HUES6 (cell line): ENCODE measurements around the gene LIX1.

ENCODE experiments used
- H3K27ac ChIP-seq: 2 replicates; pipeline ENCODE4 v1.7.0; 2013; ENCODE audit warnings: low read depth, mild to moderate bottlenecking, low read length, inconsistent platforms
- H3K27me3 ChIP-seq: 2 replicates; pipeline ENCODE4 v1.6.1; 2013; ENCODE audit warnings: low read length; ENCODE audit not compliant: control insufficient read depth, insufficient read depth
- H3K36me3 ChIP-seq: 2 replicates; pipeline ENCODE4 v1.6.1; 2013; ENCODE audit warnings: low read length; ENCODE audit not compliant: control insufficient read depth, insufficient read depth
- H3K4me1 ChIP-seq: 2 replicates; pipeline ENCODE4 v1.6.1; 2013; ENCODE audit warnings: low read length; ENCODE audit not compliant: control insufficient read depth, insufficient read depth
- H3K4me3 ChIP-seq: 2 replicates; pipeline ENCODE4 v1.5.1; 2013; ENCODE audit warnings: low read depth, low read length
- H3K9ac ChIP-seq: one replicate; pipeline ENCODE4 v1.6.1; 2013; ENCODE audit warnings: mild to moderate bottlenecking, low read length
- H3K9me3 ChIP-seq: 2 replicates; pipeline ENCODE4 v1.6.1; 2013; ENCODE audit warnings: low read depth, low read length; ENCODE audit not compliant: control insufficient read depth, insufficient read depth

Gene LIX1

DNA sequence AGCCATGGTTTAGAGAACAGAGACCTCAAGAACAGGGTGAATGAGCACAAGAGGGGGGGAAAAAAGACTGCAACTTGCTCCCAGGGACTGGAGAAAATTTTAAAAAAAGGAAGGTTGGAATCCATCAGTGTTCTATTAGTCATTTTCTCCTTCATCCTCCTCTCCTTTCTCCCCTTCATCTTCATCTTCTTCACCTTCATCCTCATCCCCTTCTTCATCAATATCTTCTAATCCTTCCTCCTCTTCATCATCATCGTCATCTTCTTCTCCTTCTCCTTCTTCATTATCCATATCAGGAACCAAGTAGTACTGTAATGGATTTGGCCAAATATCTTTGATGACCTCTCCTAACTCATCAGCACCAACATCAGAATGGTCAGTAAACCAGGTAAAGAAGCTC is 86.1 kb downstream of the LIX1 start:
- H3K27me3 ChIP-seq = no peaks in the 10 kb centered on the region
- H3K36me3 ChIP-seq = no peaks in the 10 kb centered on the region
- no peaks in the 10 kb centered on the region; the same call in 1 of the 2 replicates for H3K9me3 ChIP-seq
- no peak overlapping the region for H3K4me3 ChIP-seq
- no peak overlapping the region for H3K27ac ChIP-seq
- H3K9ac ChIP-seq = no peak overlapping the region
- H3K4me1 ChIP-seq = no peaks in the 10 kb centered on the region

GRCh38 chr5:97049175-97049574 is 93.2 kb downstream of the LIX1 start:
- no peaks in the 10 kb centered on the region for H3K36me3 ChIP-seq
- H3K27ac ChIP-seq = no peak overlapping the region
- H3K9ac ChIP-seq = no peak overlapping the region
- no peak overlapping the region for H3K4me3 ChIP-seq
- peaks cover 3% of the 10 kb centered on the region; the same call in 1 of the 2 replicates for H3K4me1 ChIP-seq
- no peaks in the 10 kb centered on the region for H3K27me3 ChIP-seq
- H3K9me3 ChIP-seq = no peaks in the 10 kb centered on the region

- no peak overlapping the region for H3K9ac ChIP-seq
- no peaks in the 10 kb centered on the region for H3K36me3 ChIP-seq
- H3K9me3 ChIP-seq = no peaks in the 10 kb centered on the region
- H3K4me1 ChIP-seq = peaks cover 13% of the 10 kb centered on the region; the same call in 1 of the 2 replicates
- no peak overlapping the region for H3K27ac ChIP-seq
- no peak overlapping the region for H3K4me3 ChIP-seq
- H3K27me3 ChIP-seq = no peaks in the 10 kb centered on the region
Observed at GRCh38 chr5:97047076-97047475, 95.3 kb downstream of the LIX1 start.

DNA sequence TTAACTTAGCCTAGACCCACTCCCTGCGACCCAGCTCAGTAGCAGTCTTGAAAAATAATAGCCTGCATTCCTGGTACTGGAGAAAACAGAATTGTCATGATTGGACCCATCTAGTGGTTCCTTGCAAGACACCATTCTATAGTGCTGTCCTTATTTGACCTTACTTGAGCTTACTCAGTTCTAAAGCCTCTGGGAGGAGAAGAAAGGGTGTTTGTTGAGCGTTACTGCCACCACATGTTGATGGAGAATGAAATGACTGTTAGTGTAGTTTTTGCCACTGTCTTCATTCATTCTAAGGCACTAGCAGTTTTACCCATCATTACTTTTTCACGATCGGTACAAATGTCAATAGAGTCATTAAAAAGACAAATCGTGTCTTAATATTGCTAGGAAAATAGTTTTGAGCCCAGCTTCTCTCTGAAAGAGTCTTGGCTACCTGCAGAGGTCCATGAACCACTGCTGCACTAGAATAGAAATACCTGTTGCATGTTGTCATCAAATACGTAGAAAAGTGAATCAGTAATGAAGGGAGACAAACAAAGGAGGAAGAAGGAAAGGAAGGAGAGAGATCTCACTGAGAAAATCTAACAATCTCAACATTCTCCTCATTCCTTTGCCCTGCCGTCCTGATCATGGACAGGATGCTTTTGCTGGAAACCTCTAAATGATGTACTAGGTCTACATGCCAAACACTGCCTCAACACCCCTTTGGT is 96.0 kb downstream of the LIX1 start:
- Histone ChIP-seq H3K36me3 (no peaks in the 10 kb centered on the region), H3K4me1 (peaks cover 13% of the 10 kb centered on the region; the same call in 1 of the 2 replicates), H3K27ac (no peak overlapping the region), H3K4me3 (no peak overlapping the region), H3K9ac (no peak overlapping the region), H3K9me3 (no peaks in the 10 kb centered on the region), H3K27me3 (no peaks in the 10 kb centered on the region)

DNA sequence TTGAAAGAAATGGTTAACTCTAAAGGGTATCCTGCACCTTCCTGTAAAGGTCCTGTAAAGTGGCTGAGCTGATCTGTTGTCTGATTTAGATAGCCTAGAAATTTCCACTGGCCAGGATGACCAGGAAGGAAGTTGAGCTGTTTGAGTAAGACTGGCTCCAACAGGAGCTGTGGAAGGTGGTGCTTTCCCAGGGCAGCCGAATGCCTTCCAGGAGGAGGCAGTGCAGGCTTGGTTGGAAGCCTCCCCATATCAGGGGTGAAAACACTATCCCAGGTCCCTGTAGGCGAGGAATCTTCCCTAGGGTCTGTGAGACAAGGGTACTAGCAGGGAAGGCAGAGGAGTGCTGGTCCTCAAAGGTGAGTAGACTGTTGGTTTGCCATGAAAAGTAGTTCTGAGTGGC is 98.4 kb downstream of the LIX1 start:
- Histone ChIP-seq H3K27me3 (no peaks in the 10 kb centered on the region), H3K27ac (no peak overlapping the region), H3K4me1 (peaks cover 13% of the 10 kb centered on the region; the same call in 1 of the 2 replicates), H3K9me3 (no peaks in the 10 kb centered on the region), H3K4me3 (no peak overlapping the region), H3K36me3 (no peaks in the 10 kb centered on the region), H3K9ac (no peak overlapping the region)

GRCh38 chr5:97043511-97043910 is 98.9 kb downstream of the LIX1 start:
- H3K27me3 ChIP-seq = no peaks in the 10 kb centered on the region
- peaks cover 13% of the 10 kb centered on the region; the same call in 1 of the 2 replicates for H3K4me1 ChIP-seq
- H3K4me3 ChIP-seq = no peak overlapping the region
- H3K27ac ChIP-seq = no peak overlapping the region
- H3K9me3 ChIP-seq = no peaks in the 10 kb centered on the region
- H3K9ac ChIP-seq = no peak overlapping the region
- no peaks in the 10 kb centered on the region for H3K36me3 ChIP-seq

DNA sequence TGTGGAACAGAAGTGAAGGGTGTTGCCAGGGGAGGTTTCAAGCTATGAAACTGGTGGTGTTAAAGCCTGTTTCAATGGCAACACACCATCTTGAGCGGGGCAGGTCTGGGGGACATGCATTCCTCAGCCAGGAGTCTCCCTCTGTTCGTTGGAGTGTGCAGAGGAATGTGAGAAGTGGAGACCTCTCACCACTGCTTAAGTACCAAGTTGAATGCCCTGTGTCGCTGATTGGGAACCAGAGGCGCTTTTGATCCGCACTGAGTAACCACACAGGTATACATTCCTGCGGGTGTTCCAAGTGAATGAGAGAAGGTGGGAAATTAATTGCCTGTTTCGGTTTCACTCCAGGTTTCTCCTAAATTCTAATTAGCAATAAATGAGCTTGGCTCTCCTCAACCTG is 99.4 kb downstream of the LIX1 start:
- Histone ChIP-seq H3K4me3 (no peak overlapping the region), H3K27ac (no peak overlapping the region), H3K9ac (no peak overlapping the region)

More for the DNA sequence above, 99.4 kb downstream of the LIX1 start:
- H3K4me1 ChIP-seq = peaks cover 13% of the 10 kb centered on the region; the same call in 1 of the 2 replicates
- H3K9me3 ChIP-seq = no peaks in the 10 kb centered on the region
- H3K27me3 ChIP-seq = no peaks in the 10 kb centered on the region
- H3K36me3 ChIP-seq = no peaks in the 10 kb centered on the region
